Adrenal gland (tissue), 5 donors: ENCODE data around the gene FLT3LG.
"Not testable (repeated sequence)": the region's sequence is repeated elsewhere in the genome, so short reads cannot be mapped to it uniquely, and the experiment has no call there.

Experiments
- CTCF ChIP-seq, 6 experiments: fragments of 450-650 bp in 4 of 6; fragments of 200-600 bp in 2 of 6; sonication (generic) in 1 of 6; IDR thresholded peaks; 1 replicate in 5 of 6; 2 replicates in 1 of 6; pipeline versions ENCODE4 v1.5.1 to v1.8.0; 2016 to 2021; ENCODE audit warnings: antibody characterized with exemption in 6 of 6, mild to moderate bottlenecking in 2 of 6, moderate library complexity in 1 of 6
- POLR2A ChIP-seq, 2 donors: fragments of 450-650 bp; IDR thresholded peaks; one replicate each; pipeline ENCODE4 v1.6.1; 2017; ENCODE audit warnings: antibody characterized with exemption in 2 of 2, mild to moderate bottlenecking in 2 of 2, moderate library complexity in 1 of 2
- donor health status: DM: no; HTN: no; CAD: no.

- not testable (repeated sequence) for TF ChIP-seq CTCF, POLR2A (IDR thresholded peaks at IDR 0.05)
These were observed 531 bp upstream of the FLT3LG start for GRCh38 chr19:49473501-49473867.
